Right lobe of liver (tissue), 6 donors: ENCODE data around the gene HCST. TPM values are rescaled to one million over a fixed set of nuclear protein-coding genes. Genes with fewer than 3 reads are reported as not detected.

Experiments
- ATAC-seq, 4 donors: fragments of 200-7000 bp; cut with Tn5 transposase; one replicate each; pipeline ENCODE4 v1.9.1; 2020; ENCODE audit warnings: mild to moderate bottlenecking in 4 of 4, moderate library complexity in 4 of 4
- DNase-seq, 3 donors: peaks; one replicate each; pipeline ENCODE4 v3.0.0-alpha.2; 2020
- H3K27ac ChIP-seq, 3 donors: fragments of 200-600 bp; one replicate each; pipeline ENCODE4 v1.8.0; 2022
- H3K27me3 ChIP-seq, 2 donors: fragments of 200-600 bp; one replicate each; pipeline ENCODE4 v1.8.0; 2022
- H3K36me3 ChIP-seq, 4 donors: fragments of 200-600 bp; sonication (generic) in 1 of 4; one replicate each; pipeline versions ENCODE4 v1.5.1 to v1.8.0; 2017 to 2022; ENCODE audit warnings: control low read depth in 1 of 4
- H3K4me1 ChIP-seq, 4 donors: fragments of 200-600 bp; sonication (generic) in 1 of 4; one replicate each; pipeline versions ENCODE4 v1.5.1 to v1.8.0; 2017 to 2022; ENCODE audit warnings: control low read depth in 1 of 4
- H3K4me3 ChIP-seq, 3 donors: fragments of 200-600 bp; one replicate each; pipeline ENCODE4 v1.8.0; 2022
- H3K9me3 ChIP-seq, 4 donors: fragments of 200-600 bp; sonication (generic) in 1 of 4; one replicate each; pipeline versions ENCODE4 v1.5.1 to v1.8.0; 2017 to 2022; ENCODE audit warnings: control low read depth in 1 of 4
- POLR2A ChIP-seq: fragments of 450-650 bp; IDR thresholded peaks from one replicate; pipeline ENCODE4 v1.6.1; 2017; ENCODE audit warnings: antibody characterized with exemption, mild to moderate bottlenecking
- WGBS: methylation state at CpG from one replicate; pipeline ENCODE4 v1.1.6; 2018; ENCODE audit warnings: low coverage, low lambda C conversion rate; ENCODE audit not compliant: insufficient coverage; ENCODE audit errors: missing lambda C conversion rate; 5-methylcytosine and 5-hydroxymethylcytosine counted together
- intact Hi-C, 2 donors: fragments of 100-400 bp; cut with DNase I; formaldehyde crosslinking; loops; one replicate each; pipeline versions ENCODE4 v1.11.2 to v1.14.1; 2022
- total RNA-seq, 6 experiments: library from RNA; depleted of rRNA in 2 of 6; stranded (reverse); fragments of >200 nt in 2 of 6; fragmentation: NEBNext Ultra II Directional in 3 of 6; extraction: Animal tissue kit (Norgen Biotek cat#: 25700) in 3 of 6; gene quantifications; one replicate each; pipeline versions ENCODE4 v1.1.0 to v1.2.4, GENCODE V29; 2016 to 2023
- TF ChIP-seq, protein P1 (sequence below), 4 donors: fragments of 200-600 bp in 3 of 4; fragments of 450-650 bp in 1 of 4; IDR thresholded peaks; one replicate each; pipeline versions ENCODE4 v1.5.1 to v1.8.0; 2016 to 2022; ENCODE audit warnings: antibody characterized with exemption in 4 of 4, mild to moderate bottlenecking in 2 of 4
- donor health status: DM: no; HTN: yes; CAD: no.
- donor health status: DM: no; HTN: no; CAD: no.
- donor health status: DM: no; HTN: no; CAD: no.
- donor health status: DM: no; HTN: yes; CAD: no.
- donor health status: DM: no; HTN: yes; CAD: no.

HCST gene
- total RNA-seq, 6 experiments from 2014 or later, result 1.7 to 4.2 (median 2.4) TPM; not detected in 1

DNA sequence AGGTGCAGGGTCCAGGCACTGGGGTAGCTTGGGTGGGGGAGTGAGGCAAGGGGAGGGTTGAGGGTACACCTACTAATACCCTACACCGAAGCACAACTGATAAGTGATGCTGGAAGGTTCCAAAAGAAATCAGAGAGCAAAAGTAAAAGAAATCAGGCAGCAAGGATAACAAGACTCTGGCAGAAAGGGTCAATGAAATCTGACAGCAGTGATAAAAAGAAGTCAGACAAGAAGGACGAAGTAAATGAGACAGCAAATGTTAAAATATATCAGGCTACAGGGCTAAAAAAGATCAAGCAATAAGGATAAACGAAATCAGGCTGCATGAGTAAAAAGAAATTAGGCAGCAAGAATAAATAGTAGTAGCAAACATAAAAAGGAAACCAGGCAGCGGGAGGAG, 38.5 kb downstream of the HCST start:
- no peak for ATAC-seq

DNA sequence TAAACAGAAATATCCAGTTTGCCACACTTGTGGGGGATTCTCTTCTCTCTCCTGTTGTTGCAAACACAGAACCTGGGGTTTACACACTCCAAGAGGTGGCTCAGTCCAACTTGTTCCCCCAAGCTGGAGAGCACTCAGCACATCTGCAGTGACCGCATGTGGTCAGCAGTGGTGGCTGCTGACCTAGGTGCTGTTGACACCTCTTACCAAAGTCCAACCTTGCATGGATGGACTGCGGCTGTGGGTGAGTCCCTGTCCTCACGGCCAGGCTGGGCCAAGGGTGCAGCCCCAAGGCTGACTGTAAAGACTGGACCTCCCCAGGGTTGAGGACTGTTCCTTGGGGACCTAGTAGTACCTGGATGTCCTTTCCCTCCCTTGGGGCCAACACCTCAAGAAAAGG, 39.9 kb downstream of the HCST start:
- no peak overlapping the region for H3K4me3 ChIP-seq
- 27% methylated on average over 3 of the region's 3 CpGs for WGBS
- intact Hi-C loops, result no loop called here
- DNase-seq, result peak; percentile 67 to 82 (median 76)
- peaks cover 0 to 6% (median 2%) of the 10 kb centered on the region in 4 donors for H3K4me1 ChIP-seq
- peaks cover 0 to 2% (median 0%) of the 10 kb centered on the region in 4 donors for H3K36me3 ChIP-seq
- peak overlapping the region in 1 of 3 donors; percentile 29 for H3K27ac ChIP-seq
- H3K27me3 ChIP-seq, result no peaks in the 10 kb centered on the region
- TF ChIP-seq, protein P1, sequence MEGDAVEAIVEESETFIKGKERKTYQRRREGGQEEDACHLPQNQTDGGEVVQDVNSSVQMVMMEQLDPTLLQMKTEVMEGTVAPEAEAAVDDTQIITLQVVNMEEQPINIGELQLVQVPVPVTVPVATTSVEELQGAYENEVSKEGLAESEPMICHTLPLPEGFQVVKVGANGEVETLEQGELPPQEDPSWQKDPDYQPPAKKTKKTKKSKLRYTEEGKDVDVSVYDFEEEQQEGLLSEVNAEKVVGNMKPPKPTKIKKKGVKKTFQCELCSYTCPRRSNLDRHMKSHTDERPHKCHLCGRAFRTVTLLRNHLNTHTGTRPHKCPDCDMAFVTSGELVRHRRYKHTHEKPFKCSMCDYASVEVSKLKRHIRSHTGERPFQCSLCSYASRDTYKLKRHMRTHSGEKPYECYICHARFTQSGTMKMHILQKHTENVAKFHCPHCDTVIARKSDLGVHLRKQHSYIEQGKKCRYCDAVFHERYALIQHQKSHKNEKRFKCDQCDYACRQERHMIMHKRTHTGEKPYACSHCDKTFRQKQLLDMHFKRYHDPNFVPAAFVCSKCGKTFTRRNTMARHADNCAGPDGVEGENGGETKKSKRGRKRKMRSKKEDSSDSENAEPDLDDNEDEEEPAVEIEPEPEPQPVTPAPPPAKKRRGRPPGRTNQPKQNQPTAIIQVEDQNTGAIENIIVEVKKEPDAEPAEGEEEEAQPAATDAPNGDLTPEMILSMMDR (IDR thresholded peaks at IDR 0.05), result peak in 1 of 4 donors; percentile 18
- no peak for TF ChIP-seq POLR2A
- H3K9me3 ChIP-seq, result no peaks in the 10 kb centered on the region
- peak; percentile 89 to 96 (median 94) for ATAC-seq

More for the DNA sequence above, 38.5 kb downstream of the HCST start:
- Histone ChIP-seq H3K36me3 (peaks cover 0 to 2% (median 0%) of the 10 kb centered on the region in 4 donors), H3K4me1 (peaks cover 0 to 15% (median 3%) of the 10 kb centered on the region in 4 donors), H3K27ac (no peak overlapping the region), H3K9me3 (no peaks in the 10 kb centered on the region), H3K4me3 (no peak overlapping the region), H3K27me3 (no peaks in the 10 kb centered on the region)
- TF ChIP-seq, protein P1 (IDR thresholded peaks at IDR 0.05), result no peak
- no peak for TF ChIP-seq POLR2A
- WGBS, result 54% methylated on average over 4 of the region's 4 CpGs
- DNase-seq, result no peak
- intact Hi-C loops, result no loop called here

DNA sequence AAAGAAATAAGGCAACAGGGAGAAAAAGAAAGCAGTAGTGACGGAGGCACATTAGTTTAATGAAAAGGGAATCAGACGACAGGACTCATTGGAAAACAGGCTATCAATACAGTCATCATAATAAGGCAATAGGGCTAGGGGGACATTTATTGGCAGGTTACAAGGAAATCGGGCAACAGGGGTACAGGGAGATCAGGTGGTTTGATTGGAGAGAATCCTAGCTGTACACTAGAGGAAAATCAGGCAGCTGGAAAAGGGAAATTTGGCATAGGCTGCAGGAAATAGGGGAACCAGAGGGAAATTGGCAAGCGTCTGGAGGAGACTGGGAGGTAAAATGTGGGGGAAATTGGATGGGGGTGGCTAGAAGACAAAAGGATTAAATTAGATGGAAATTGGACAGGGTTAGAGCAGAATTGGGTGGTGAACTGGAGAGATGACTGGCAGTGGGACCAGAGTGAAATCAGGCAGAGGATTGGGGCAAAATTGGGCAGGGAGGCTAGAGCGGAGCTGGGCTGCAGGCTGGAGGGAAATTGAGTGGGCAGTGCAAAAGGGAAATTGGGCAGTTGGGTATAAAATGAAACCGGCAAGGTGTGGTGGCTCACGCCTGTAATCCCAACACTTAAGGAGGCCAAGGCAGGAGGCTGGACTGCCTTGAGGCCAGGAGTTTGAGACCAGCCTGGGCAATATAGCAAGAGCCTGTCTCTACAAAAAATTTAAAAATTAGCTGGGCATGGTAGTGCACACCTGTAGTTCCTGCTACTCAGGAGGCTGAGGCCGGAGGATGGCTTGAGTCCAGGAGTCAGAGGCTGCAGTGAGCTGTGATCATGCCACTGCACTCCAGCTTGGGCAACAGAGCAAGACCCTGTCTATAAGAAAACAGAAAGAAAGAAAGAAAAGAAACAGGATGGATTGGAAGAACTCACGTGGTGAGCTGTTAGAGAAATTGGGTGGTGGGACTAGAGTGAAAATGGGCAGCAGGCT, 41.3 kb downstream of the HCST start:
- TF ChIP-seq, protein P1 (IDR thresholded peaks at IDR 0.05), result no peak
- TF ChIP-seq POLR2A, result no peak
- no peak overlapping the region for H3K27ac ChIP-seq
- 77% methylated on average over 6 of the region's 9 CpGs for WGBS
- ATAC-seq, result no peak
- H3K36me3 ChIP-seq, result peaks cover 0 to 2% (median 0%) of the 10 kb centered on the region in 4 donors
- no peaks in the 10 kb centered on the region for H3K27me3 ChIP-seq
- intact Hi-C loops, result no loop called here
- DNase-seq, result no peak
- peaks cover 0 to 5% (median 0%) of the 10 kb centered on the region in 4 donors for H3K4me1 ChIP-seq
- H3K4me3 ChIP-seq, result no peak overlapping the region
- no peaks in the 10 kb centered on the region for H3K9me3 ChIP-seq

DNA sequence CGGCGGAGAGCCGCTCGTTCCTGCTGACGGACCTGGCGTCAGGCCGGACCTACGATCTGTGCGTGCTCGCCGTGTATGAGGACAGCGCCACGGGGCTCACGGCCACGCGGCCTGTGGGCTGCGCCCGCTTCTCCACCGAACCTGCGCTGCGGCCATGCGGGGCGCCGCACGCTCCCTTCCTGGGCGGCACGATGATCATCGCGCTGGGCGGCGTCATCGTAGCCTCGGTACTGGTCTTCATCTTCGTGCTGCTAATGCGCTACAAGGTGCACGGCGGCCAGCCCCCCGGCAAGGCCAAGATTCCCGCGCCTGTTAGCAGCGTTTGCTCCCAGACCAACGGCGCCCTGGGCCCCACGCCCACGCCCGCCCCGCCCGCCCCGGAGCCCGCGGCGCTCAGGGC, 42.2 kb downstream of the HCST start:
- H3K9me3 ChIP-seq, result no peaks in the 10 kb centered on the region
- no peaks in the 10 kb centered on the region for H3K27me3 ChIP-seq
- DNase-seq, result no peak
- no peak for ATAC-seq
- no peak overlapping the region for H3K4me3 ChIP-seq
- TF ChIP-seq, protein P1 (IDR thresholded peaks at IDR 0.05), result no peak
- peaks cover 0 to 2% (median 0%) of the 10 kb centered on the region in 4 donors for H3K36me3 ChIP-seq
- no peak overlapping the region for H3K27ac ChIP-seq
- intact Hi-C loops, result no loop called here
- H3K4me1 ChIP-seq, result peaks cover 0 to 5% (median 0%) of the 10 kb centered on the region in 4 donors
- 40% methylated on average over 1 of the region's 52 CpGs for WGBS
